Lung (tissue), 12 donors: Measurements from ENCODE around the gene HMG20B. TPM values are rescaled to one million over a fixed set of nuclear protein-coding genes. Genes with fewer than 3 reads are reported as not detected.

Experiments used
- ATAC-seq: fragments of 200-7000 bp; cut with Tn5 transposase; one replicate; pipeline ENCODE4 v1.9.1; 2020; ENCODE audit warnings: moderate number of reproducible peaks; ENCODE audit not compliant: insufficient read depth, low FRiP score
- DNase-seq, 3 donors: peaks; one replicate each; pipeline ENCODE4 v3.0.0-alpha.2; 2013 to 2017
- H3K27ac ChIP-seq, 2 donors: one replicate each; pipeline ENCODE4 v1.5.1; 2013; ENCODE audit warnings: mild to moderate bottlenecking in 2 of 2, moderate library complexity in 2 of 2, control low read depth in 1 of 2, inconsistent platforms in 1 of 2, low read depth in 1 of 2, low read length in 1 of 2
- H3K27me3 ChIP-seq, 3 donors: one replicate each; pipeline ENCODE4 v1.5.1; 2013; ENCODE audit warnings: low read length in 2 of 3; ENCODE audit not compliant: control insufficient read depth in 3 of 3, insufficient read depth in 3 of 3
- H3K36me3 ChIP-seq, 4 donors: one replicate each; pipeline ENCODE4 v1.5.1; 2013; ENCODE audit warnings: low read length in 4 of 4, mild to moderate bottlenecking in 1 of 4, moderate library complexity in 1 of 4; ENCODE audit not compliant: control insufficient read depth in 4 of 4, insufficient read depth in 4 of 4
- H3K4me1 ChIP-seq, 5 donors: one replicate each; pipeline ENCODE4 v1.5.1; 2013; ENCODE audit warnings: low read length in 5 of 5, mild to moderate bottlenecking in 2 of 5, moderate library complexity in 1 of 5; ENCODE audit not compliant: control insufficient read depth in 5 of 5, insufficient read depth in 5 of 5
- H3K4me3 ChIP-seq: one replicate; pipeline ENCODE4 v1.5.1; 2013; ENCODE audit warnings: mild to moderate bottlenecking, control low read depth, moderate library complexity
- H3K9ac ChIP-seq, 2 donors: one replicate each; pipeline ENCODE4 v1.5.1; 2013; ENCODE audit warnings: low read length in 2 of 2, control low read depth in 1 of 2; ENCODE audit not compliant: insufficient read depth in 1 of 2
- H3K9me3 ChIP-seq, 4 donors: one replicate each; pipeline ENCODE4 v1.5.1; 2013; ENCODE audit warnings: low read length in 3 of 4, mild to moderate bottlenecking in 1 of 4, moderate library complexity in 1 of 4; ENCODE audit not compliant: control insufficient read depth in 4 of 4, insufficient read depth in 3 of 4
- WGBS, 2 donors: extraction: QIAGEN DNeasy Blood & Tissue Kit; methylation state at CpG; one replicate each; pipeline ENCODE4 v1.1.7; 2013; 5-methylcytosine and 5-hydroxymethylcytosine counted together
- polyA plus RNA-seq, 2 donors: library from polyadenylated mRNA; stranded (reverse); fragments of 200-250 nt; gene quantifications; one replicate each; pipeline ENCODE4 v1.2.1, GENCODE V29; 2013
- total RNA-seq, 2 donors: library from RNA; depleted of rRNA in 1 of 2; stranded (reverse); fragments of >200 nt in 1 of 2; gene quantifications; one replicate each; pipeline ENCODE4 v1.2.1, GENCODE V29; 2014 to 2021
- TF ChIP-seq, protein P1 (sequence below): IDR thresholded peaks from 2 replicates; pipeline ENCODE4 v1.5.1; 2012; ENCODE audit warnings: mild to moderate bottlenecking; ENCODE audit errors: control extremely low read depth, extremely low read depth
- donor health status: control.
- donor health status: control.
- donor health status: Bipolar disorder and iron deficiency.
- donor health status: healthy.
- donor health status: DM: yes; HTN: yes; CAD: no.

HMG20B gene
- total and polyA plus RNA-seq, 4 donors: 51.1 to 93.4 (median 75.8) TPM

DNA sequence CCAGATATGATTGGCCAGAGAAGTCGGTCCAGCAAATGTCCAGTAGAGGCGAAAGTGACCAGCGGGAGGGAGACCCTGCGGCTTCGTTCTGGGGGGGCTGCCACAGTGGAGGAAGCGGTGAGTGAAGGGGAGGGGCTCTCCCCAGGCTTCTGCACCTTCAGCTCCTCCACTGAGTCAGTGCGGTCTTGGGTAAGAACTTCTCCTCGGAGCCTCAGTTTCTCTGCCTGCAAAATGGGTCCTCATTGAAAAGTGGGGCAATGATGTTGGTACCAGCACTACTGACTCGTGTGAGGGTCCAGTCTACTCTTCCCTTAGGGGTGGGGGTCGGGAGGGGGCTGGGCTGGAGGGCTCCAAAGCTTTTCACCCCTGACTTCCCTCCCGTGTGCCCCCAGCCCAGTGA lies 16.7 kb downstream of the HMG20B start:
- TF ChIP-seq, protein P1, sequence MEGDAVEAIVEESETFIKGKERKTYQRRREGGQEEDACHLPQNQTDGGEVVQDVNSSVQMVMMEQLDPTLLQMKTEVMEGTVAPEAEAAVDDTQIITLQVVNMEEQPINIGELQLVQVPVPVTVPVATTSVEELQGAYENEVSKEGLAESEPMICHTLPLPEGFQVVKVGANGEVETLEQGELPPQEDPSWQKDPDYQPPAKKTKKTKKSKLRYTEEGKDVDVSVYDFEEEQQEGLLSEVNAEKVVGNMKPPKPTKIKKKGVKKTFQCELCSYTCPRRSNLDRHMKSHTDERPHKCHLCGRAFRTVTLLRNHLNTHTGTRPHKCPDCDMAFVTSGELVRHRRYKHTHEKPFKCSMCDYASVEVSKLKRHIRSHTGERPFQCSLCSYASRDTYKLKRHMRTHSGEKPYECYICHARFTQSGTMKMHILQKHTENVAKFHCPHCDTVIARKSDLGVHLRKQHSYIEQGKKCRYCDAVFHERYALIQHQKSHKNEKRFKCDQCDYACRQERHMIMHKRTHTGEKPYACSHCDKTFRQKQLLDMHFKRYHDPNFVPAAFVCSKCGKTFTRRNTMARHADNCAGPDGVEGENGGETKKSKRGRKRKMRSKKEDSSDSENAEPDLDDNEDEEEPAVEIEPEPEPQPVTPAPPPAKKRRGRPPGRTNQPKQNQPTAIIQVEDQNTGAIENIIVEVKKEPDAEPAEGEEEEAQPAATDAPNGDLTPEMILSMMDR: no peak
- Histone ChIP-seq H3K36me3 (no peaks in the 10 kb centered on the region), H3K4me1 (no peaks in the 10 kb centered on the region), H3K9ac (no peak overlapping the region), H3K4me3 (no peak overlapping the region), H3K27ac (no peak overlapping the region), H3K9me3 (no peaks in the 10 kb centered on the region), H3K27me3 (peaks cover 0 to 14% (median 2%) of the 10 kb centered on the region in 3 donors)
- 89 to 94% methylated on average over 11 of the region's 11 CpGs for WGBS, 2 donors
- ATAC-seq (no peak), DNase-seq (no peak)

DNA sequence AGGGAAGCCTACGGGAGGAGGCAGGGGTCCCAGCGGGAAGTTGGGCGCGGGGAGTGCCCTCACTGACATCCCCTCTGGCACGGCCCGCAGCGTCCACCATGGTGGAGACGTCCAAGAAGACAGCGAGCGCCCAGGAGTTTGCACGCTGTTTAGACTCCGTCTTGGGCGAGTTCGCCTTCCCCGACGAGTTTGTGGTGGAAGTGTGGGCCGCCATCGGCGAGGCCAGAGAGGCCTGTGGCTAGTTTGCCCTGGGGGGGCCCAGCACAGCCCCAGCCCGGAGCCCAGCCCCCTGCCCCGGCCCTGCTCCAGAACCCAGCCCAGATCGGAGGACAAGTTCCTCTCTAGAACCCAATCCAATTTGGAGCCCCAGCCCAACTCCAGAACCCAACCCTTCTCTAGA lies 17.2 kb downstream of the HMG20B start:
- H3K4me1 ChIP-seq: no peaks in the 10 kb centered on the region
- no peak overlapping the region for H3K4me3 ChIP-seq
- peaks cover 0 to 14% (median 2%) of the 10 kb centered on the region in 3 donors for H3K27me3 ChIP-seq
- no peaks in the 10 kb centered on the region for H3K9me3 ChIP-seq
- no peak for ATAC-seq
- DNase-seq: no peak
- H3K27ac ChIP-seq: no peak overlapping the region
- no peaks in the 10 kb centered on the region for H3K36me3 ChIP-seq
- WGBS, 2 donors: 96 to 98% methylated on average over 22 of the region's 22 CpGs
- TF ChIP-seq, protein P1: no peak
- H3K9ac ChIP-seq: no peak overlapping the region

DNA sequence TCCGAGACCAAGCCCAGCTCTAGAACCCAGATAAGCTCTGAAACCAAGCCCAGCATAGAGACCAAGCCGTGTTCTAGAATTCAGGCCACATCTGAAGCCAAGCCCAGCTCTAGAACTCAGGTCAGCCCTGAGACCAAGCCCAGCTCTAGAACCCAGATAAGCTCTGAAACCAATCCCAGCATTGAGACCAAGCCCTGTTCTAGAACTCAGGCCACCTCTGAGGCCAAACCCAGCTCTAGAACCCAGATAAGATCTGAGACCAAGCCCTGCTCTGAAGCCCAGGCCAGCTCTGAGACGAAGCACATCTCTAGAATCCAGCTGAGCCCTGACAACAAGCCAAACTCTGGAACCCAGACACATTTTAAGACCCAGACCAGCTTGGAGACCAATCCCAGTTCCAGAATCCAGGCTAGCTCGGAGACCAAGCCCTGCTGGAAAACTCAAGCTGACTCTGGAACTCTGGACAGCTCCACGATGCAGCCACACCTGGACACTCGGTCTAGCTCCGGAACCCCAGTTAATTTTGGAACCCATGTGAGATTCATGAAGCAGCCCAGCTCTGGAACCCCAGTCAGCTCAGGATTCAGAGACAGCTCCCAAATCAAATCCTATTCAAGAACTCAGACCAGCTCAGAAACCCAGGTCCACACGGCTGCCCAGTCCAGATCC lies 18.4 kb downstream of the HMG20B start:
- ATAC-seq: no peak
- DNase-seq: no peak

More for the DNA sequence above, 18.4 kb downstream of the HMG20B start:
- Histone ChIP-seq H3K4me1 (no peaks in the 10 kb centered on the region), H3K4me3 (no peak overlapping the region), H3K9ac (no peak overlapping the region), H3K27me3 (peaks cover 0 to 8% (median 2%) of the 10 kb centered on the region in 3 donors), H3K36me3 (peaks cover 0 to 5% (median 0%) of the 10 kb centered on the region in 4 donors), H3K27ac (no peak overlapping the region), H3K9me3 (no peaks in the 10 kb centered on the region)
- WGBS, 2 donors: 93 to 97% methylated on average over 8 of the region's 8 CpGs
- TF ChIP-seq, protein P1: no peak
